Endodermal cell (in vitro differentiated cells): ENCODE data around the gene CXADR. TPM values are rescaled to one million over a fixed set of nuclear protein-coding genes. Genes with fewer than 3 reads are reported as not detected.

ENCODE experiments used
- DNase-seq: peaks from one replicate; pipeline ENCODE4 v3.0.0-alpha.2; 2017
- H3K27ac ChIP-seq: 2 replicates; pipeline ENCODE4 v1.5.1; 2013; ENCODE audit warnings: mild to moderate bottlenecking, low read depth, low read length, moderate library complexity
- H3K27me3 ChIP-seq: 2 replicates; pipeline ENCODE4 v1.6.1; 2013; ENCODE audit warnings: mild to moderate bottlenecking, low read length, moderate library complexity; ENCODE audit not compliant: insufficient read depth, control insufficient read depth, poor library complexity, severe bottlenecking
- H3K36me3 ChIP-seq: 2 replicates; pipeline ENCODE4 v1.7.0; 2013; ENCODE audit warnings: mild to moderate bottlenecking, low read length, moderate library complexity; ENCODE audit not compliant: control insufficient read depth, insufficient read depth
- H3K4me1 ChIP-seq: one replicate; pipeline ENCODE4 v1.7.0; 2013; ENCODE audit warnings: low read length; ENCODE audit not compliant: control insufficient read depth, insufficient read depth
- H3K4me3 ChIP-seq: 2 replicates; pipeline ENCODE4 v1.5.1; 2013; ENCODE audit warnings: mild to moderate bottlenecking, low read length, moderate library complexity
- H3K9ac ChIP-seq: 2 replicates; pipeline ENCODE4 v1.6.1; 2013; ENCODE audit warnings: mild to moderate bottlenecking, low read length, moderate library complexity; ENCODE audit not compliant: poor library complexity, severe bottlenecking; ENCODE audit errors: extremely low read depth
- H3K9me3 ChIP-seq: 2 replicates; pipeline ENCODE4 v1.6.1; 2013; ENCODE audit warnings: mild to moderate bottlenecking, low read length, moderate library complexity; ENCODE audit not compliant: control insufficient read depth
- H3K27ac Mint-ChIP-seq: 2 replicates; pipeline ENCODE4 v1.8.0; 2020; ENCODE audit warnings: mixed read lengths
- H3K27me3 Mint-ChIP-seq: 2 replicates; pipeline ENCODE4 v1.8.0; 2021; ENCODE audit warnings: mild to moderate bottlenecking, mixed read lengths; ENCODE audit not compliant: insufficient read depth
- H3K36me3 Mint-ChIP-seq: 2 replicates; pipeline ENCODE4 v1.8.0; 2020; ENCODE audit warnings: low read depth, mixed read lengths
- H3K4me1 Mint-ChIP-seq: 2 replicates; pipeline ENCODE4 v1.8.0; 2020; ENCODE audit warnings: mixed read lengths
- H3K4me3 Mint-ChIP-seq: 2 replicates; pipeline ENCODE4 v1.8.0; 2020; ENCODE audit warnings: mild to moderate bottlenecking, moderate library complexity, mixed read lengths
- H3K9me3 Mint-ChIP-seq: 2 replicates; pipeline ENCODE4 v1.8.0; 2020; ENCODE audit warnings: mild to moderate bottlenecking, mixed read lengths
- CTCF ChIP-seq: fragments of 200-600 bp; sonication (generic); conservative IDR thresholded peaks from 2 replicates; pipeline ENCODE4 v1.5.0; 2021; ENCODE audit warnings: antibody characterized with exemption, mild to moderate bottlenecking
- WGBS, 2 experiments: methylation state at CpG; one replicate each; pipeline versions ENCODE4 v1.1.5 to v1.1.7; 2013; ENCODE audit warnings: missing lambda C conversion rate in 2 of 2, mixed read lengths in 1 of 2; ENCODE audit not compliant: insufficient coverage in 1 of 2, insufficient read length in 1 of 2; 5-methylcytosine and 5-hydroxymethylcytosine counted together
- long read RNA-seq, 4 experiments: library from polyadenylated mRNA in 2 of 4; library from RNA in 1 of 4; library from capped mRNA in 1 of 4; stranded (forward) in 3 of 4; unstranded in 1 of 4; transcript quantifications; one replicate each; pipeline ENCODE4 v2.0.0, GENCODE V29; 2020 to 2021; ENCODE audit warnings: inconsistent platforms in 1 of 4
- polyA plus RNA-seq, 2 experiments: library from polyadenylated mRNA; stranded (reverse); fragments of 50-300 nt; gene quantifications; one replicate each; pipeline ENCODE4 v1.2.3, GENCODE V29; 2013
- total RNA-seq, 2 donors: library from RNA; stranded (reverse); fragmentation: NEBNext Ultra II Directional in 1 of 2; extraction: Animal tissue kit (Norgen Biotek cat#: 25700) in 1 of 2; gene quantifications; 2 replicates in 1 of 2; 3 replicates in 1 of 2; pipeline ENCODE4 v1.2.1, GENCODE V29; 2021

Gene CXADR
- total RNA-seq, result 10 to 100 TPM; 60.5 to 84.3 TPM
- polyA plus RNA-seq (2013, experiment 1 of 2), result 77.2 TPM
- polyA plus RNA-seq (2013, experiment 2 of 2), result 70.4 TPM
- long read RNA-seq, experiment 1, full-length matches to known transcripts, result 1 of 33 reads
- long read RNA-seq, experiment 1, partial matches to known transcripts, result 5 of 33 reads
- long read RNA-seq, experiment 1, other reads (novel, unspliced or antisense), result 27 of 33 reads
- long read RNA-seq, experiment 2, full-length matches to known transcripts, result 143 of 173 reads
- long read RNA-seq, experiment 2, partial matches to known transcripts, result 3 of 173 reads
- long read RNA-seq, experiment 2, other reads (novel, unspliced or antisense), result 27 of 173 reads
- long read RNA-seq, experiment 3, full-length matches to known transcripts, result 716 of 760 reads
- long read RNA-seq, experiment 3, partial matches to known transcripts, result 15 of 760 reads
- long read RNA-seq, experiment 3, other reads (novel, unspliced or antisense), result 29 of 760 reads
- long read RNA-seq, experiment 4, full-length matches to known transcripts, result 67 of 77 reads
- long read RNA-seq, experiment 4, partial matches to known transcripts, result 2 of 77 reads
- long read RNA-seq, experiment 4, other reads (novel, unspliced or antisense), result 8 of 77 reads

- DNase-seq, result peak; percentile 97
- Histone ChIP-seq H3K36me3 (peaks cover 13% of the 10 kb centered on the region), H3K27ac (peak within 1 kb of the TSS; percentile 90), H3K4me3 (peak within 1 kb of the TSS; percentile 97), H3K27me3 (no peaks in the 10 kb centered on the region), H3K9me3 (no peaks in the 10 kb centered on the region), H3K4me1 (no peaks in the 10 kb centered on the region), H3K9ac (peak within 1 kb of the TSS; percentile 99)
- Mint-ChIP-seq H3K4me1 (peaks cover 23% of the 10 kb centered on the region), H3K4me3 (peak within 1 kb of the TSS; percentile 89), H3K9me3 (peaks cover 2% of the 10 kb centered on the region), H3K27ac (peak within 1 kb of the TSS; percentile 97), H3K27me3 (peaks cover 16% of the 10 kb centered on the region), H3K36me3 (peaks cover 15% of the 10 kb centered on the region)
- TF ChIP-seq CTCF, result peak; percentile 97
- WGBS, 2 experiments, result 1 to 4% methylated on average over 10 to 83 of the region's 83 CpGs
Measured at GRCh38 chr21:17512253-17513213, at the start of gene CXADR. TSS of gene CXADR (plus strand) at chr21:17513043. CDS start at chr21:17513130, 87 bp downstream.

GRCh38 chr21:17466166-17466565 is 46.7 kb upstream of the CXADR start:
- Mint-ChIP-seq H3K27ac (no peak overlapping the region), H3K27me3 (no peaks in the 10 kb centered on the region), H3K36me3 (no peaks in the 10 kb centered on the region), H3K9me3 (peaks cover 1% of the 10 kb centered on the region), H3K4me1 (peaks cover 11% of the 10 kb centered on the region), H3K4me3 (no peak overlapping the region)
- Histone ChIP-seq H3K27ac (no peak overlapping the region), H3K4me3 (no peak overlapping the region), H3K27me3 (no peaks in the 10 kb centered on the region), H3K9me3 (no peaks in the 10 kb centered on the region), H3K4me1 (no peaks in the 10 kb centered on the region), H3K36me3 (no peaks in the 10 kb centered on the region), H3K9ac (no peak overlapping the region)
- 78 to 100% methylated on average over 1 of the region's 1 CpG for WGBS, 2 experiments
- TF ChIP-seq CTCF, result no peak
- DNase-seq, result no peak

- Histone ChIP-seq H3K27me3 (no peaks in the 10 kb centered on the region), H3K9me3 (no peaks in the 10 kb centered on the region), H3K4me1 (no peaks in the 10 kb centered on the region), H3K4me3 (peak overlapping the region; percentile 70), H3K36me3 (no peaks in the 10 kb centered on the region), H3K9ac (peak overlapping the region; percentile 18), H3K27ac (no peak overlapping the region)
- H3K27ac Mint-ChIP-seq, result peak overlapping the region; percentile 7
- no peak for TF ChIP-seq CTCF
- peaks cover 1% of the 10 kb centered on the region for H3K9me3 Mint-ChIP-seq
- H3K4me1 Mint-ChIP-seq, result peaks cover 11% of the 10 kb centered on the region
- no peaks in the 10 kb centered on the region for H3K36me3 Mint-ChIP-seq
- H3K4me3 Mint-ChIP-seq, result peak overlapping the region; percentile 37
- DNase-seq, result no peak
- WGBS, 2 experiments, result 13 to 15% methylated on average over 2 to 4 of the region's 4 CpGs
- H3K27me3 Mint-ChIP-seq, result no peaks in the 10 kb centered on the region
Measured at GRCh38 chr21:17467392-17467791, 45.5 kb upstream of the CXADR start.
